Pulmonary artery endothelial cell (primary cell): ENCODE results near the gene LONP2. TPM values are rescaled to one million over a fixed set of nuclear protein-coding genes. Genes with fewer than 3 reads are reported as not detected.
"Not testable (repeated sequence)": the region's sequence is repeated elsewhere in the genome, so short reads cannot be mapped to it uniquely, and the experiment has no call there.

Experiments used
- DNase-seq: peaks from one replicate; pipeline ENCODE4 v3.0.0-alpha.2; 2011; ENCODE audit warnings: low read depth, low spot score
- total RNA-seq: library from RNA; depleted of rRNA; stranded (reverse); fragments of >200 nt; gene quantifications from 2 replicates; pipeline ENCODE4 v1.2.3, GENCODE V29; 2014

LONP2 gene
- total RNA-seq, 1 donor from 2014 or later: 26.9 TPM

- no peak for DNase-seq
These were observed 140.6 kb downstream of the LONP2 start for GRCh38 chr16:48384520-48385252.

- DNase-seq: no peak
These were observed 141.4 kb downstream of the LONP2 start, which contains the start of gene SIAH1 for GRCh38 chr16:48385253-48386150. SIAH1 (minus strand) TSS chr16:48385413; CDS start chr16:48362428, 22,985 bp downstream.

GRCh38 chr16:48386559-48387312, 142.6 kb downstream of the LONP2 start:
- DNase-seq: no peak

- no peak for DNase-seq
These were observed 148.3 kb downstream of the LONP2 start for GRCh38 chr16:48392407-48392806.

- no peak for DNase-seq
These were observed 149.6 kb downstream of the LONP2 start for GRCh38 chr16:48393485-48394354.

GRCh38 chr16:48394355-48394703, 150.2 kb downstream of the LONP2 start:
- no peak for DNase-seq

GRCh38 chr16:48395375-48395774, 151.3 kb downstream of the LONP2 start:
- DNase-seq: no peak

GRCh38 chr16:48402547-48402946, 158.4 kb downstream of the LONP2 start:
- DNase-seq: not testable (repeated sequence)

- DNase-seq: no peak
These were observed 161.1 kb downstream of the LONP2 start for GRCh38 chr16:48405153-48405552.

- no peak for DNase-seq
These were observed 161.8 kb downstream of the LONP2 start for GRCh38 chr16:48405907-48406306.

Other genes with a start within 250 kb of the LONP2 start
- not detected in 2 replicates for gene ABCC12, start 88.3 kb upstream of the LONP2 start, total RNA-seq
- not detected in 2 replicates for gene ABCC11, start 3.2 kb downstream of the LONP2 start, total RNA-seq
- 22.0 and 28.4 TPM in 2 replicates for gene SIAH1, start 141.1 kb downstream of the LONP2 start, total RNA-seq